SH-SY5Y (cell line): ENCODE results near the gene SGCB.

ENCODE experiments used
- GATA2 ChIP-seq: IDR thresholded peaks from 2 replicates; pipeline ENCODE4 v1.6.1; 2011; ENCODE audit warnings: mild to moderate bottlenecking, low read depth, low read length
- GATA3 ChIP-seq: IDR thresholded peaks from 2 replicates; pipeline ENCODE4 v1.6.1; 2011; ENCODE audit warnings: low read depth, mild to moderate bottlenecking, low read length, moderate library complexity

DNA sequence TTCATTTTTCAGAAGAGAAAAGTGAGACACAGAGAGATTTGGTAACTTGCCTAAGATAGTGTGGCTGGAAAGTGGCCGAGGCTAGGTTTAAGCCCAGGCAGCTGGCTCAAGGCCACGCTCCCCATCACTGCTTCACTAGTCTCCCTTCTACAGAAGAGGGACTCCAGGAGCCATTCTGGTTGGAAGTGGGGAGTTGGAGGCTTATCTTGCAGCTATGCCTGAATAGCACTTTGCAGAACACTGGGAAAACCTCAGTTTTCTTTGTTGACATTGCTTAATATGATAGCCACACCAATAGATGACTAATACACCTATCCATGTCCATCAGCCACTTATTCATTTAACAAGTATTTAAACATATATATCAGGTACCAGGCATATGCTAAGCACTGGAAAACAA, 36.5 kb downstream of the SGCB start:
- TF ChIP-seq GATA2 = no peak
- TF ChIP-seq GATA3 = no peak
